RWPE2 (cell line): Measurements from ENCODE around the gene TUBB2B.

Experiments
- ATAC-seq: fragments of 200-7000 bp; cut with Tn5 transposase; 3 replicates; pipeline ENCODE4 v1.9.1; 2021; ENCODE audit warnings: low read depth
- DNase-seq: peaks from one replicate; pipeline ENCODE4 v3.0.0-alpha.2; 2020; ENCODE audit warnings: low spot score
- H3K27ac ChIP-seq: fragments of 450-650 bp; 2 replicates; pipeline ENCODE4 v1.5.1; 2017; ENCODE audit warnings: mild to moderate bottlenecking; ENCODE audit not compliant: poor library complexity, severe bottlenecking
- H3K27me3 ChIP-seq: fragments of 250-450 bp; sonication (Bioruptor Pico); 2 replicates; pipeline ENCODE4 v1.5.1; 2021; ENCODE audit warnings: mild to moderate bottlenecking, moderate library complexity; ENCODE audit not compliant: insufficient read depth, poor library complexity, severe bottlenecking
- H3K36me3 ChIP-seq: fragments of 250-450 bp; sonication (Bioruptor Pico); 2 replicates; pipeline ENCODE4 v1.5.1; 2020; ENCODE audit warnings: low read depth, mild to moderate bottlenecking, moderate library complexity
- H3K4me1 ChIP-seq: fragments of 250-450 bp; sonication (Bioruptor Pico); 2 replicates; pipeline ENCODE4 v1.5.1; 2021; ENCODE audit warnings: mild to moderate bottlenecking, moderate library complexity; ENCODE audit not compliant: insufficient read depth, poor library complexity, severe bottlenecking
- H3K4me3 ChIP-seq: fragments of 250-450 bp; sonication (Bioruptor Pico); 2 replicates; pipeline ENCODE4 v1.5.1; 2021; ENCODE audit warnings: mild to moderate bottlenecking, moderate library complexity; ENCODE audit not compliant: severe bottlenecking
- H3K9me3 ChIP-seq: fragments of 250-450 bp; sonication (Bioruptor Pico); 2 replicates; pipeline ENCODE4 v1.5.1; 2021; ENCODE audit warnings: mild to moderate bottlenecking, moderate library complexity; ENCODE audit not compliant: severe bottlenecking
- TF ChIP-seq, protein P1 (sequence below): fragments of 450-650 bp; IDR thresholded peaks from one replicate; pipeline ENCODE4 v1.5.1; 2017; ENCODE audit warnings: mild to moderate bottlenecking, moderate library complexity; ENCODE audit not compliant: poor library complexity, severe bottlenecking

TUBB2B gene

GRCh38 chr6:3272911-3273547 lies 45.6 kb upstream of the TUBB2B start:
- Histone ChIP-seq H3K27ac (no peak overlapping the region), H3K36me3 (peaks cover 30% of the 10 kb centered on the region), H3K9me3 (no peaks in the 10 kb centered on the region), H3K4me3 (no peak overlapping the region), H3K4me1 (no peaks in the 10 kb centered on the region), H3K27me3 (no peaks in the 10 kb centered on the region)
- DNase-seq (no peak), ATAC-seq (no peak)
- TF ChIP-seq, protein P1, sequence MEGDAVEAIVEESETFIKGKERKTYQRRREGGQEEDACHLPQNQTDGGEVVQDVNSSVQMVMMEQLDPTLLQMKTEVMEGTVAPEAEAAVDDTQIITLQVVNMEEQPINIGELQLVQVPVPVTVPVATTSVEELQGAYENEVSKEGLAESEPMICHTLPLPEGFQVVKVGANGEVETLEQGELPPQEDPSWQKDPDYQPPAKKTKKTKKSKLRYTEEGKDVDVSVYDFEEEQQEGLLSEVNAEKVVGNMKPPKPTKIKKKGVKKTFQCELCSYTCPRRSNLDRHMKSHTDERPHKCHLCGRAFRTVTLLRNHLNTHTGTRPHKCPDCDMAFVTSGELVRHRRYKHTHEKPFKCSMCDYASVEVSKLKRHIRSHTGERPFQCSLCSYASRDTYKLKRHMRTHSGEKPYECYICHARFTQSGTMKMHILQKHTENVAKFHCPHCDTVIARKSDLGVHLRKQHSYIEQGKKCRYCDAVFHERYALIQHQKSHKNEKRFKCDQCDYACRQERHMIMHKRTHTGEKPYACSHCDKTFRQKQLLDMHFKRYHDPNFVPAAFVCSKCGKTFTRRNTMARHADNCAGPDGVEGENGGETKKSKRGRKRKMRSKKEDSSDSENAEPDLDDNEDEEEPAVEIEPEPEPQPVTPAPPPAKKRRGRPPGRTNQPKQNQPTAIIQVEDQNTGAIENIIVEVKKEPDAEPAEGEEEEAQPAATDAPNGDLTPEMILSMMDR: no peak

DNA sequence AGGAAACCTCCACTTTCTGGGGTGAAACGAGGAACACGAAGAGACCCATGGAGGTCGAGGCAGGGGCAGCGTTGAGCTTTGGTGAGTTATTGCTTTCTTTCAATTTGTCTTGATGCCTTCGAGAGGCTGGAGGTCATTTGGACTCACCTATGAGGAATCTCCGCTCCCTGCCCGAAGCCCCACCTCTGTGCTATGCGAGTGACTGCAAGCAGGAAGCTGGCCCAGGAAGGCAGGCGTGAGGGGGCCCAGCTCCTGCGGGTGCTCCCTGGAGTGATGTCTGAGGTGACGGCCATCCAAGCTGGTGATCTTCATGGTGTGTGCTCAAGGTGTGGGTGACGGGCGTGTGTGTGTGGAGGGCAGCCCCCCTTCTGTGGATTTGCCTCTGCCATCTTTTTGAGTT lies 44.3 kb upstream of the TUBB2B start:
- H3K27me3 ChIP-seq: no peaks in the 10 kb centered on the region
- no peak for ATAC-seq
- H3K9me3 ChIP-seq: no peaks in the 10 kb centered on the region
- no peaks in the 10 kb centered on the region for H3K4me1 ChIP-seq
- H3K4me3 ChIP-seq: no peak overlapping the region
- TF ChIP-seq, protein P1: no peak
- no peak overlapping the region for H3K27ac ChIP-seq
- H3K36me3 ChIP-seq: peaks cover 35% of the 10 kb centered on the region
- no peak for DNase-seq

DNA sequence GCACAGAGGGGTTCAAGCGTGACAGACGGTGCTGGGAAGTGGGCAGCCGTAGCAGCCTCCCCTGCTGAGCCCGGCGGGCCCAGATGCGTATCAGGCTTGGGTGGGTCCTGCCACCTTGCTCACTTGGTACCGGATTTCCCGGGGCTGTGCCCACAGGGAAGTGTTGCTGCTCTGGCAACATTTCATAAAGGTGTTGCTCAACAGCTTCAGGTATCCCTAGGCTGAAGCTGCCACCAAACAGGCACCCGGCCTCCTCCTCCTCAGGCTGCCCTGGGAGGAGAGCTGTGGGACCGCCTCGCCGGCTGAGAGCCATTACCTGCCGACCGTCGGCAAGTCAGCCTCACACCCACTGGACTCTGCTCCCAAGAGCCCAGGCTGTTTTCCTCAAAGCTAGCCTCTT lies 42.8 kb upstream of the TUBB2B start:
- Histone ChIP-seq H3K9me3 (no peaks in the 10 kb centered on the region), H3K27ac (no peak overlapping the region), H3K4me3 (no peak overlapping the region), H3K4me1 (no peaks in the 10 kb centered on the region), H3K27me3 (no peaks in the 10 kb centered on the region), H3K36me3 (peaks cover 36% of the 10 kb centered on the region)
- no peak for ATAC-seq
- TF ChIP-seq, protein P1: no peak
- no peak for DNase-seq

GRCh38 chr6:3269281-3269975 lies 42.0 kb upstream of the TUBB2B start:
- Histone ChIP-seq H3K27ac (no peak overlapping the region), H3K9me3 (no peaks in the 10 kb centered on the region), H3K27me3 (no peaks in the 10 kb centered on the region), H3K36me3 (peaks cover 44% of the 10 kb centered on the region), H3K4me1 (no peaks in the 10 kb centered on the region), H3K4me3 (no peak overlapping the region)
- DNase-seq (no peak), ATAC-seq (no peak)
- TF ChIP-seq, protein P1: no peak

DNA sequence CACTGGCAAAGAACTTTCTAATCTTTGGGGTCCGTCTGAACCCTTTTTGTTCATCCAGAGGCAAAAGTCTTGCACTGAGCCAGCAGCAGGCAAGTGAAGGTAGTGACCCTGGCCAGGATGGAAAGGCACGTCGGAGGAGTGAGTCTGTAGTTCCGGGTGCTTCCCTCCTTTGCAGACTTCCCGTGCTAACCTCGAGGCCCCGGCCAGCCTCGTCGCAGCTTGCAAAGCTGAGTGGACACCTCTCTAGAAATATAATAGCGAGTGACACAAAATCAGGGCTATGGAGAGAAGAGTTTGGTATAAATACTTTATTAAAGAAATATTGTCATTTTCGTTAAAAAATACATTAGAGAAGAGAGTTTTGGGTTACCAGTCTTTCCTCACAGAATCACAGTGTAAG lies 41.2 kb upstream of the TUBB2B start:
- Histone ChIP-seq H3K4me1 (no peaks in the 10 kb centered on the region), H3K9me3 (no peaks in the 10 kb centered on the region), H3K27me3 (no peaks in the 10 kb centered on the region), H3K36me3 (peaks cover 52% of the 10 kb centered on the region), H3K27ac (no peak overlapping the region), H3K4me3 (no peak overlapping the region)
- TF ChIP-seq, protein P1: no peak
- ATAC-seq: no peak
- no peak for DNase-seq
